HepG2 (cell line): Measurements from ENCODE around the gene TMEM238. TPM values are rescaled to one million over a fixed set of nuclear protein-coding genes. Genes with fewer than 3 reads are reported as not detected.

Source experiments
- AGO1 ChIP-seq: fragments of 200-400 bp; formaldehyde crosslinking; IDR thresholded peaks from 2 replicates; pipeline ENCODE4 v1.6.1; 2017; ENCODE audit warnings: mild to moderate bottlenecking, low read depth, low read length, moderate library complexity; ENCODE audit not compliant: poor library complexity, severe bottlenecking
- CTCF ChIP-seq: sonication (generic); formaldehyde crosslinking; IDR thresholded peaks from 2 replicates; pipeline ENCODE4 v1.5.0; 2020; ENCODE audit warnings: mild to moderate bottlenecking, missing genetic modification reagents, moderate library complexity
- ERF ChIP-seq: IDR thresholded peaks from 2 replicates; pipeline ENCODE4 v1.6.1; 2018; ENCODE audit warnings: missing biosample characterization, missing genetic modification reagents
- FOXP4 ChIP-seq: sonication (generic); formaldehyde crosslinking; IDR thresholded peaks from 2 replicates; pipeline ENCODE4 v1.4.0; 2020; ENCODE audit warnings: missing genetic modification reagents
- NFAT5 ChIP-seq: sonication (generic); formaldehyde crosslinking; IDR thresholded peaks from 2 replicates; pipeline ENCODE4 v1.4.0; 2020; ENCODE audit warnings: missing genetic modification reagents
- NFE2L1 ChIP-seq: sonication (generic); formaldehyde crosslinking; IDR thresholded peaks from 2 replicates; pipeline ENCODE4 v1.4.0; 2020; ENCODE audit warnings: missing genetic modification reagents, mild to moderate bottlenecking, borderline replicate concordance
- PCBP1 ChIP-seq: fragments of 200-400 bp; formaldehyde crosslinking; IDR thresholded peaks from 2 replicates; pipeline ENCODE4 v1.6.1; 2017; ENCODE audit warnings: mild to moderate bottlenecking, low read depth, low read length, borderline replicate concordance
- PRDM10 ChIP-seq: sonication (generic); formaldehyde crosslinking; IDR thresholded peaks from 2 replicates; pipeline ENCODE4 v1.4.0; 2020; ENCODE audit warnings: low read depth, missing genetic modification reagents
- REPIN1 ChIP-seq: sonication (generic); formaldehyde crosslinking; IDR thresholded peaks from 2 replicates; pipeline ENCODE4 v1.8.0; 2022; ENCODE audit warnings: missing genetic modification reagents, low read depth, mild to moderate bottlenecking, borderline replicate concordance
- YEATS4 ChIP-seq: sonication (generic); formaldehyde crosslinking; IDR thresholded peaks from 2 replicates; pipeline ENCODE4 v1.4.0; 2020; ENCODE audit warnings: missing genetic modification reagents, borderline replicate concordance
- ZGPAT ChIP-seq: IDR thresholded peaks from 2 replicates; pipeline ENCODE4 v1.6.1; 2016; ENCODE audit warnings: mild to moderate bottlenecking
- ZNF326 ChIP-seq: sonication (generic); formaldehyde crosslinking; IDR thresholded peaks from 2 replicates; pipeline ENCODE4 v1.4.0; 2020; ENCODE audit warnings: missing genetic modification reagents, borderline replicate concordance
- ZNF549 ChIP-seq: sonication (generic); formaldehyde crosslinking; IDR thresholded peaks from 2 replicates; pipeline ENCODE4 v1.5.0; 2020; ENCODE audit warnings: missing genetic modification reagents
- ZNF747 ChIP-seq: sonication (generic); formaldehyde crosslinking; IDR thresholded peaks from 2 replicates; pipeline ENCODE4 v1.8.1; 2023; ENCODE audit warnings: missing genetic modification reagents, mild to moderate bottlenecking, borderline replicate concordance
- polyA plus RNA-seq, 8 experiments: library from polyadenylated mRNA; depleted of rRNA in 3 of 8; stranded (reverse) in 7 of 8; unstranded in 1 of 8; fragments of >200 nt; fragmentation: Illumina TruSeq in 4 of 8; extraction: Trizol in 4 of 8; gene quantifications; 2 replicates each; pipeline versions ENCODE4 v1.2.1 to v1.2.3, GENCODE V29; 2011 to 2016; ENCODE audit warnings: low read depth in 4 of 8, missing spikeins in 1 of 8, mixed read lengths in 1 of 8; ENCODE audit not compliant: insufficient read depth in 1 of 8
- total RNA-seq, 5 experiments: library from RNA; depleted of rRNA; stranded (reverse); fragments of >200 nt; fragmentation: Illumina TruSeq; extraction: Trizol; gene quantifications; 2 replicates each; pipeline ENCODE4 v1.2.3, GENCODE V29; 2016; ENCODE audit warnings: low read depth in 1 of 5

Gene TMEM238
- total and polyA plus RNA-seq, 2 of the 13 experiments (the other 11 are each of a cell fraction or from before 2014, with no cell fraction given), result not detected

- TF ChIP-seq CTCF (peak; percentile 93), ERF (CRISPR knock-in tag) (no peak), FOXP4 (CRISPR knock-in tag) (no peak), NFAT5 (CRISPR knock-in tag) (no peak), ZNF326 (no peak), PRDM10 (CRISPR knock-in tag) (no peak), REPIN1 (no peak; the same call in 1 of the 2 replicates), NFE2L1 (CRISPR knock-in tag) (no peak), AGO1 (no peak), PCBP1 (no peak), ZNF747 (CRISPR knock-in tag) (no peak), ZNF549 (CRISPR knock-in tag) (no peak), YEATS4 (no peak), ZGPAT (CRISPR knock-in tag) (0 out of 2 replicates have a peak, but pooled peaks have one; percentile 24)
Observed at GRCh38 chr19:55418185-55418584, 34.1 kb upstream of the TMEM238 start (continued).
